Stimulated activated CD4-positive, alpha-beta T cell treated with anti-CD3 and anti-CD28 coated beads, Interleukin-1b, Interleukin-23, amount 100 ng/mL, for 1 hour (primary cell): ENCODE data around the gene COL4A2.

ENCODE experiments used
- DNase-seq, 2 donors: peaks; one replicate each; pipeline ENCODE4 v3.0.0-alpha.2; 2020; ENCODE audit warnings: low read depth in 2 of 2

Gene COL4A2

GRCh38 chr13:110533771-110534670, 226.9 kb downstream of the COL4A2 start:
- no peak for DNase-seq

GRCh38 chr13:110535526-110535925, 228.4 kb downstream of the COL4A2 start:
- DNase-seq, result no peak

GRCh38 chr13:110536006-110536693, 229.1 kb downstream of the COL4A2 start:
- DNase-seq, result no peak

GRCh38 chr13:110538632-110539031, 231.5 kb downstream of the COL4A2 start:
- no peak for DNase-seq

- no peak for DNase-seq
Measured at GRCh38 chr13:110539894-110540293, 232.8 kb downstream of the COL4A2 start.

- DNase-seq, result no peak
Measured at GRCh38 chr13:110540871-110541525, 233.9 kb downstream of the COL4A2 start.

GRCh38 chr13:110541526-110541920, 234.4 kb downstream of the COL4A2 start:
- DNase-seq, result no peak

GRCh38 chr13:110542169-110542796, 235.2 kb downstream of the COL4A2 start:
- no peak for DNase-seq

- DNase-seq, result no peak
Measured at GRCh38 chr13:110546378-110546777, 239.3 kb downstream of the COL4A2 start.

- DNase-seq, result no peak
Measured at GRCh38 chr13:110546926-110547325, 239.8 kb downstream of the COL4A2 start.

GRCh38 chr13:110548891-110549794, 242.1 kb downstream of the COL4A2 start:
- no peak for DNase-seq

- DNase-seq, result no peak
Measured at GRCh38 chr13:110549795-110550160, 242.7 kb downstream of the COL4A2 start.

GRCh38 chr13:110551284-110551683, 244.2 kb downstream of the COL4A2 start:
- DNase-seq, result no peak

GRCh38 chr13:110552767-110553166, 245.7 kb downstream of the COL4A2 start:
- DNase-seq, result no peak

- DNase-seq, result no peak
Measured at GRCh38 chr13:110553417-110553816, 246.3 kb downstream of the COL4A2 start.

GRCh38 chr13:110554227-110554836, 247.2 kb downstream of the COL4A2 start:
- DNase-seq, result no peak

- no peak for DNase-seq
Measured at GRCh38 chr13:110554946-110555345, 247.9 kb downstream of the COL4A2 start.

GRCh38 chr13:110555601-110556223, 248.6 kb downstream of the COL4A2 start:
- DNase-seq, result no peak

- DNase-seq, result no peak
Measured at GRCh38 chr13:110556224-110556606, 249.1 kb downstream of the COL4A2 start.

GRCh38 chr13:110557082-110557481, 250.0 kb downstream of the COL4A2 start:
- DNase-seq, result no peak
